Thyroid gland (tissue), 4 donors: ENCODE results near the gene IKBKG.

ENCODE experiments used
- CTCF ChIP-seq, 6 experiments: fragments of 200-600 bp in 3 of 6; fragments of 450-650 bp in 3 of 6; sonication (generic) in 3 of 6; IDR thresholded peaks; one replicate each; pipeline ENCODE4 v1.5.1; 2016 to 2019; ENCODE audit warnings: antibody characterized with exemption in 6 of 6, mild to moderate bottlenecking in 2 of 6, inconsistent platforms in 1 of 6, moderate library complexity in 1 of 6
- POLR2A ChIP-seq, 2 donors: fragments of 450-650 bp; IDR thresholded peaks; one replicate each; pipeline ENCODE4 v1.6.1; 2017; ENCODE audit warnings: antibody characterized with exemption in 2 of 2, mild to moderate bottlenecking in 2 of 2, moderate library complexity in 1 of 2

- TF ChIP-seq CTCF (IDR thresholded peaks at IDR 0.05) (no peak), POLR2A (IDR thresholded peaks at IDR 0.05) (no peak)
Measured at GRCh38 chrX:154502098-154502497, 45.3 kb upstream of the IKBKG start.
